Gastroesophageal sphincter (tissue), 4 donors: ENCODE measurements around the gene PTPRN2. TPM values are rescaled to one million over a fixed set of nuclear protein-coding genes. Genes with fewer than 3 reads are reported as not detected.

Experiments used
- ATAC-seq: fragments of 150-250 bp; one replicate; pipeline ENCODE4 v1.9.1; 2016; ENCODE audit warnings: mild to moderate bottlenecking, moderate library complexity
- H3K27ac ChIP-seq, 4 donors: fragments of 200-600 bp; sonication (generic) in 3 of 4; 1 replicate in 3 of 4; 2 replicates in 1 of 4; pipeline ENCODE4 v1.5.1; 2016 to 2019
- H3K27me3 ChIP-seq: fragments of 200-600 bp; sonication (generic); one replicate; pipeline ENCODE4 v1.5.1; 2019
- H3K36me3 ChIP-seq, 2 donors: fragments of 200-600 bp; sonication (generic); one replicate each; pipeline ENCODE4 v1.5.1; 2019; ENCODE audit warnings: control low read depth in 1 of 2
- H3K4me1 ChIP-seq, 3 donors: fragments of 200-600 bp; sonication (generic); 1 replicate in 2 of 3; 2 replicates in 1 of 3; pipeline ENCODE4 v1.5.1; 2016 to 2019; ENCODE audit warnings: control low read depth in 2 of 3
- H3K4me3 ChIP-seq, 2 donors: fragments of 200-600 bp; sonication (generic); one replicate each; pipeline ENCODE4 v1.5.1; 2019; ENCODE audit warnings: mild to moderate bottlenecking in 1 of 2, moderate library complexity in 1 of 2
- H3K9me3 ChIP-seq, 3 donors: fragments of 200-600 bp; sonication (generic); one replicate each; pipeline ENCODE4 v1.5.1; 2017 to 2019; ENCODE audit warnings: control low read depth in 2 of 3
- EP300 ChIP-seq: sonication (generic); formaldehyde crosslinking; IDR thresholded peaks from one replicate; pipeline ENCODE4 v1.6.1; 2017; ENCODE audit warnings: antibody characterized with exemption, mild to moderate bottlenecking
- POLR2A ChIP-seq, 2 donors: fragments of 450-650 bp; IDR thresholded peaks; one replicate each; pipeline ENCODE4 v1.6.1; 2017; ENCODE audit warnings: antibody characterized with exemption in 2 of 2, mild to moderate bottlenecking in 2 of 2, moderate library complexity in 1 of 2
- POLR2AphosphoS5 ChIP-seq: sonication (generic); formaldehyde crosslinking; IDR thresholded peaks from one replicate; pipeline ENCODE4 v1.6.1; 2017; ENCODE audit warnings: antibody characterized with exemption
- WGBS, 2 donors: methylation state at CpG; one replicate each; pipeline ENCODE4 v1.1.5; 2018; ENCODE audit warnings: low coverage in 1 of 2; 5-methylcytosine and 5-hydroxymethylcytosine counted together
- total RNA-seq, 4 donors: library from RNA; depleted of rRNA; stranded (reverse); fragments of >200 nt; gene quantifications; one replicate each; pipeline ENCODE4 v1.1.0, GENCODE V29; 2016
- TF ChIP-seq, protein P1 (sequence below), 4 experiments: fragments of 200-600 bp in 2 of 4; fragments of 450-650 bp in 2 of 4; sonication (generic) in 1 of 4; IDR thresholded peaks; one replicate each; pipeline ENCODE4 v1.5.1; 2017 to 2019; ENCODE audit warnings: antibody characterized with exemption in 4 of 4, mild to moderate bottlenecking in 2 of 4, moderate library complexity in 2 of 4

PTPRN2 gene
- total RNA-seq, 4 donors from 2014 or later, result 1.7 to 4.7 (median 3.3) TPM

DNA sequence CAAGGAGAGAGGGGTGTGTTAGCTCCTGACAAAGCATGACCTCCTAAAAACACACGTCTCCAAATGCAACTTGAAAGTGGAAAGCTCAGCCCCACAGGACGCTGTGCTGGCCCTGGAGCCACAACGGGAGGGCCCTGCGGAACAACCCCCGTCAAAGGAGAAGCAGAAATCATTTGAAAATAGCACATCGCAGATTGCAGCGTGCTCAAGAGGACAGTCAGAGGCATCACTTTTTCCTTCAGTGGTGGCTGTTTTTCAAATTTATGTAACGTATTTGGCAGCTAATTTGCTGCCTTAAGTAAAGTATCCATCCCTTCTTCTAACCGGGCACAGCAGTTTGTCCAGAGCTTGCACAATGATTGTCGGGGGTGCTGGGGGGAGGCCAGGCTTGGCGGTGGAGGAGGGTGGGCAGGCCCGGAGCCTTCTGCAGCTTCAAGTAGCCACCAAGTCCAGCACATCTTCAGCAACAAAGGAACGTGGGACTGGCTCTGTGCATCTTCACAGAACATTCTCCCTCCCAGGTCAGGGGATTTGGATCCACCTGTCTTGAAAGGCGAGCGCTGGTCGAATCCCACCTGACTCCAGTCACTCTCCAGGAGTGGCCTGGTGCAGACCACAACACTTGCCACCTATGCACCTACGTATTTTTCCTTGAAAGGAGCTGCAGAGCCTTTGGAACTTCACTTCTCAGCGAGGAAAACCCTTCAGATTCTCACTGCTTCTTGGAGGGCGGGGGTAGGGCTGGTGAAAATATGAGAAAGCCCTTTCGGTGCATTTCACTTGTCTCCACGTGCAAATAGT is 904.5 kb downstream of the PTPRN2 start:
- H3K27me3 ChIP-seq, result peaks cover 93% of the 10 kb centered on the region
- no peaks in the 10 kb centered on the region for H3K36me3 ChIP-seq
- TF ChIP-seq EP300 (no peak), POLR2A (IDR thresholded peaks at IDR 0.05) (no peak), POLR2AphosphoS5 (no peak)
- TF ChIP-seq, protein P1, sequence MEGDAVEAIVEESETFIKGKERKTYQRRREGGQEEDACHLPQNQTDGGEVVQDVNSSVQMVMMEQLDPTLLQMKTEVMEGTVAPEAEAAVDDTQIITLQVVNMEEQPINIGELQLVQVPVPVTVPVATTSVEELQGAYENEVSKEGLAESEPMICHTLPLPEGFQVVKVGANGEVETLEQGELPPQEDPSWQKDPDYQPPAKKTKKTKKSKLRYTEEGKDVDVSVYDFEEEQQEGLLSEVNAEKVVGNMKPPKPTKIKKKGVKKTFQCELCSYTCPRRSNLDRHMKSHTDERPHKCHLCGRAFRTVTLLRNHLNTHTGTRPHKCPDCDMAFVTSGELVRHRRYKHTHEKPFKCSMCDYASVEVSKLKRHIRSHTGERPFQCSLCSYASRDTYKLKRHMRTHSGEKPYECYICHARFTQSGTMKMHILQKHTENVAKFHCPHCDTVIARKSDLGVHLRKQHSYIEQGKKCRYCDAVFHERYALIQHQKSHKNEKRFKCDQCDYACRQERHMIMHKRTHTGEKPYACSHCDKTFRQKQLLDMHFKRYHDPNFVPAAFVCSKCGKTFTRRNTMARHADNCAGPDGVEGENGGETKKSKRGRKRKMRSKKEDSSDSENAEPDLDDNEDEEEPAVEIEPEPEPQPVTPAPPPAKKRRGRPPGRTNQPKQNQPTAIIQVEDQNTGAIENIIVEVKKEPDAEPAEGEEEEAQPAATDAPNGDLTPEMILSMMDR (IDR thresholded peaks at IDR 0.05), result no peak
- H3K4me1 ChIP-seq, result peaks cover 0 to 28% (median 0%) of the 10 kb centered on the region in 3 donors
- no peak overlapping the region for H3K4me3 ChIP-seq
- no peaks in the 10 kb centered on the region for H3K9me3 ChIP-seq
- 29 to 34% methylated on average over 10 to 19 of the region's 21 CpGs for WGBS, 2 donors
- no peak for ATAC-seq
- no peak overlapping the region for H3K27ac ChIP-seq

DNA sequence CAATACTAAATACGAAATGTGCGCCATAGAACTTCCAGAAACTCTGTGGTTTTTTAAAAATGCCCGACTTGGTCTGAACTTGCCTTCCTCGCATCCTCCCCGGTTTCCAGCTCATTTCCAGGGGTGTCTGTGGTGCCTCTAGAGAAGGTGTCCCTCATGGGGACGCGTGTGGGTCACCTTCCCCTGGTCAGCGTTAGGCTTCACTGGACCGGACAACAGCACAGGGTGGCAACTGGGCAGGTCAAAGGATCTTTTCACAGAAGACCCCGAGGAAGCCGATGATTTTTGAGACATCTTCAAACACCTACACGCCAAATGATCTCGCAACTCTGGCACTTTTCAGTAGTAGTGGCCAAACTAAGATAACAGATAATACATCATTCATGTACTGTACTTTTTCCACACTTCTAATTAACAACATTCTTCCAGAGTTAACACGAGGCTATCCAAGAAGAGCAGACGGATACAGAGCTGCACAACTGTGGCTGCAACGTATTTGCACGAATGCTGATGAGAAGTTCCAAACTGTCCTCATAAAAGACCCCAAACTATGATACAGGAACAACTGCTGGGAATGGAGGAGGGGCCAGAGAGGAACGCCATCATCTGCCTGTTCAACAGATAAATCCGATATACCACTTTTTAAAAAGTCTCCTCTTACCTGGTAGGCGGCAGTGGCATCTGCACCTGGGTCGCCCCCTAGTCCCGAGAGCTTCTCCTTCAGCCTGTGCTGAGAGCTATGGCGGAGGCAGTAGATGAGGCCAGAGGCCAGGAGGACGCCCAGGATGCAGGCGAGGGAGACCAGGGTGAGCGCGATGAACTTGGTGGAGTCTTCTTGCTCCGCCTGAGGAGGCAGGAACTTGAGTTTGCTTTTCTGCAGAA is 905.3 kb downstream of the PTPRN2 start:
- peaks cover 0 to 28% (median 0%) of the 10 kb centered on the region in 3 donors for H3K4me1 ChIP-seq
- peaks cover 93% of the 10 kb centered on the region for H3K27me3 ChIP-seq
- H3K36me3 ChIP-seq, result no peaks in the 10 kb centered on the region
- WGBS, 2 donors, result 70 to 84% methylated on average over 14 to 19 of the region's 28 CpGs
- H3K4me3 ChIP-seq, result no peak overlapping the region
- H3K27ac ChIP-seq, result no peak overlapping the region
- ATAC-seq, result no peak
- TF ChIP-seq EP300 (no peak), POLR2A (IDR thresholded peaks at IDR 0.05) (no peak), POLR2AphosphoS5 (no peak)
- TF ChIP-seq, protein P1 (IDR thresholded peaks at IDR 0.05), result no peak
- H3K9me3 ChIP-seq, result no peaks in the 10 kb centered on the region

DNA sequence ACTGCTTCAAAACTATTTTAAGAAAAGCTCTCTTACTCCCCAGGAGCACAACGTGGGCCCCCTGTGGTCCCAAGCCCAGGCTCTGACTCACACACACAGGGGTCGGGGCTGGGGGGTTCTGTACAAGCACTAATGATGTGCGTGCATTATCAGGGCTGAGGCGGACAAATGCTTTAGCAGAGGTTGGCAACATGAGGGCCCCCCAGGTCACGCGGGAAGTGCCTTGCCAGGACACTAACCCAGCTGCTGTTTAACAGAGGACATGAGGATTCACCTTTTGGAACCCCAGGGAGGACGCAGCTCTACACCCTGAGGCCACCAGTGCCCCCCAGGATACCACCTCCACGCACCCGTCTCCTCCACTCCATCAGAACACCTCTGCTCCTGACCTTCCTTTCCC is 908.0 kb downstream of the PTPRN2 start:
- Histone ChIP-seq H3K4me1 (peaks cover 0 to 12% (median 0%) of the 10 kb centered on the region in 3 donors), H3K27ac (no peak overlapping the region), H3K4me3 (no peak overlapping the region), H3K9me3 (no peaks in the 10 kb centered on the region), H3K36me3 (no peaks in the 10 kb centered on the region), H3K27me3 (peaks cover 91% of the 10 kb centered on the region)
- no peak for ATAC-seq
- WGBS, 2 donors, result 63 to 87% methylated on average over 5 to 7 of the region's 9 CpGs
- TF ChIP-seq POLR2A (IDR thresholded peaks at IDR 0.05) (no peak), EP300 (no peak)
- TF ChIP-seq, protein P1 (IDR thresholded peaks at IDR 0.05), result no peak

DNA sequence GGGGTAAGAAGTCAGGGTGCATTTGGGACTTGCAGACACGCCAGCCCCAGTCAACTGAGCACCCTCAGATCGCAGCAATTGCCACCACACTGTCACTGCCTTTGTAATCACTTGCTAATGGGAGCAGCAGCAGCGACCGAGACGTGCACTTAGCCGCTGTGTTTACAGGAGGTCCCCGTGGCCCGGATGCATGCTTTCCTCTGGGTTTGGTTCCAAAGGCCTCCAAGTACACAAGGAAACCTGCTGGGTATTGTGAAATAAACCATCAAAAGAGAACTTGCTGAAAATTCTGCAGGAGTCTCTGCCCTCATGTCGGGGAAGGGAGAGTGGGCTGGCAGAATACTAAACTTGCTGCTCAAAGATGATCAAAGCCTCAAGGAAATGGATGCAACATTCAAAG is 909.1 kb downstream of the PTPRN2 start:
- Histone ChIP-seq H3K4me1 (peaks cover 0 to under 1% (median 0%) of the 10 kb centered on the region in 3 donors), H3K9me3 (no peaks in the 10 kb centered on the region), H3K27ac (no peak overlapping the region), H3K27me3 (peaks cover 91% of the 10 kb centered on the region), H3K36me3 (no peaks in the 10 kb centered on the region), H3K4me3 (no peak overlapping the region)
- WGBS, 2 donors, result 26 to 64% methylated on average over 2 to 3 of the region's 9 CpGs
- no peak for ATAC-seq
- no peak for TF ChIP-seq EP300
- TF ChIP-seq POLR2AphosphoS5, result no peak
- TF ChIP-seq, protein P1 (IDR thresholded peaks at IDR 0.05), result no peak
- no peak for TF ChIP-seq POLR2A (IDR thresholded peaks at IDR 0.05)
